Left hindlimb (tissue), 1 donor: ENCODE measurements around the gene CACNA1C.

Source experiments
- DNase-seq: peaks from one replicate; pipeline ENCODE4 v3.0.0-alpha.2; 2018

The CACNA1C gene

DNA sequence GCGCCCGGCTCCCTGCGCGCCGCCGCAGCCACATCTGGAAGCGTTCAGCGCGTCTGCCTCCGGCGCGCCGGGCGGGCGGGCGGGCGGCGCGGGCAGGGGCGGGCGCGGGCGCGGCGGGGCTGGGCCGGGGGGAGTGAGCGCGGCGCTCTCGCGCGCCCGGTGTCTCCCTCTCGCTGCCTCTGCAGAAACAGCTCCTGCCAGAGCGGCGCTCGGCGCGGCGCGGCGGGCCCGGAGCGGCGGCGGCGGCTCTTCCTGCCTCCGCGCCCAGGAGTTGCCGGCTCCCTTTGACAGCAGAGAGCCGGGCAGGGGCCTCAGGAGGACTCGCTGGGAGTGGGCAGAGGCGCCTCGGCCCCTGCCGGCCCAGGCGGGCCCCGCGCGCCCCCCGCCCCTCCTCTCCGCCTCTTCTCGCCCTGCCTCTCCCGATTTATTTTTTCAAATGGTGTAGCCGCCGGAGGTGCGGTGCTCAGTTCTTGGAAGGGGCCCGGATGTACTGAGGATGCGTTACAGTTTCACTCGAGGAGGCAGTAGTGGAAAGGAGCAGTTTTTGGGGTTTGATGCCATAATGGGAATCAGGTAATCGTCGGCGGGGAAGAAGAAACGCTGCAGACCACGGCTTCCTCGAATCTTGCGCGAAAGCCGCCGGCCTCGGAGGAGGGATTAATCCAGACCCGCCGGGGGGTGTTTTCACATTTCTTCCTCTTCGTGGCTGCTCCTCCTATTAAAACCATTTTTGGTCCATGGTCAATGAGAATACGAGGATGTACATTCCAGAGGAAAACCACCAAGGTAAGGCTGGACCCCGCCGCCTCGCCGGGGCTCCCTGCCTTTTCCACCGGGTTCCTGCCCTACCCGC, at the start of gene CACNA1C:
CACNA1C (plus strand) TSS at position 162 of the 853 bp plus-strand sequence; CDS start at position 738, 576 bp downstream.
- DNase-seq = peak; percentile 84

DNA sequence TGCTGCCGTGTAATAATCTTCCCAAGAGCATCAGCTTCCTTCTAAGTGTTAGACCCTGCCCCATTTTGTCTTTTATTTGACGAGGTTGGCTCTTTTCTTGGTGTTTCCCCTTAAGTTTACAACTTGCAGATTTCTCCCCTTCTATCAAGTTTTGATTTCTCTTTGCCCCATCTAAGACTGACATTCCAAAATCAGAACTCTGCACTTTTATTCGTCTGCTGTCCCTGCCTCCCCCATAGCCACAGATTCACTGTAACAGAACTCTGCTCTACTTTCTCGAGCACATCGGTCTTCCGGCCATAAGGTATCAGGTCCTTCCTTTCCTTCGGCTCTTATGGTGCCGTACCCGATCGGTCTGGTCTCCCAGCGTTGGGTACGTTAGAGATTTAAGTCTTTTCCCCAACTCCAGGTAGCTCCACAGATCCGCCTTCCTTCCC, 49.1 kb upstream of the CACNA1C start:
- DNase-seq = no peak

DNA sequence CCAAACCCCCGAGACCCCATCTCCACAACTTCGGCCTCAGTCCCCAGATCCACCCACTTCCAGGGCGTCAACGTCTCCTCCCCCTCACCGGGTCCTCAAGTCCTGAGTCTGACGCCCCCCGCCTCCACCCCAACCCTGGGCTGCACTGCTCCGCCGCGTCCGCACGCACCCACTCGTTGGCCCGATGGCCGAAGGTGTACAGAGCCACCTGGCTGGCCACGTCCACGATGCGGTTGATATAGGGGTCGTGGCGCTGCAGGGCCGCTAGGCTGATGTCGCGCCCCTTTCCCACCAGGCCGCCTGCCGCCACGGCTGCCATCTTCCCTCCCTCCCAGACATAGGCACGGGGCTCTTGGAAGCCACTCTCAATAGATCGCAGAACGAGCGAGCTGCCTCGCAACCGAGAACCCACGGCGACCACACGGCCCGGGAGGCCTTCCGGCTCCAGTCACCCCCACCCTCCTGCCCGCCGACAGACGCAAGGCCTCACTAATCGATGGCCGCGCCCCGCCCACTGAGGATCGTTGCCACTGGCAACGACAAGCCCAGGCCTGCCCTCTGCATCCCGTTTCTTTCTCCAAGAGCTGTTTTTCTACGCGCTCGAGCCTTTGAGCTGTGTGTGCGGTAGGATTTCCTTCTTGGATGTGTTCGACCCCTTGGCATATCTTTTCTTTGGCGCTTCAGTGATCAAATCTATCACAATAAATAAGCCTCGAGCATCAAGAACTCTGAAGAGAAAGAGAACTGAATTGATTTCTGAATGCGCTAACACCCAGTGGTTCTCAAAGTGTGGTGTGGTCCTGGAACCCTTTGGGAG, 48.5 kb upstream of the CACNA1C start, which contains the start of gene DCP1B:
DCP1B (minus strand) TSS at position 345 of the 817 bp plus-strand sequence; CDS start at position 319, 26 bp downstream.
- DNase-seq = peak; percentile 98

DNA sequence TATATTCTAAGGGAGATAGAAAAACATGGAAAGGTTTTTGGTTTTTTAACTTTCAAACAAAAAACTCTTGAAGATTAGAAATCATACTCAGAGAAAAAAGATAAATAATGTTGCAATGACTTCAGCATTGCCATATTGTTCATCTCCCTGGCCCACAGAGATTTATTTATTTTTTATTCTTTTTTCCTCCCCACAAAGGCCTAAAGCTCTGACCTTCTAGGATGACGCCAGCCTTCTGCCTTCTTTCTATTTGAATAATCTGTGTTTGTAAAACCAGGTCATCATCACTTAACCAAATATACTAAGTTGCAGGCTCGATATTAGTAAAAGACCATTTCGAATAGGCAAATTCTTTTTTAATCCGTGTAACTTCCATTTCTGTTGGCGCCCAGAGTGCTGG, 44.1 kb upstream of the CACNA1C start:
- DNase-seq = no peak

DNA sequence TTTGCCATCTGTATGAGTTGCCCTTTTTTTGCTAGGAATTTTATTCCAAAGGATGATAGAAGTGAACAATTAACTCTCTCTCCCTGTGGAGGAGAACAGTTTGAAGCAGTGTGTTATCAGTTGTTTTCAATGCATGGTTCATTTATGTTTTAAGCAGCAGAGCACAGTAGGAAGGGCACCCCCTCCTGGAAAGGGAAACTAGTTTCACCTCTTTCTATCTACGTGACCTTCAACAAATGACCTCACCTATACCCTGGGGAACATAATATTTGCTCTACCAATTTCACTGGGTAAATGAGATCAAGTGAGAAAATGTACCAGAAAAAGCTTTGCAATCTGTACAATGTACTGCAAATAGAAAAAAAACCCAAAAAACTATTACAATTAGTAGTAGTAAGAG, 43.2 kb upstream of the CACNA1C start:
- no peak for DNase-seq

DNA sequence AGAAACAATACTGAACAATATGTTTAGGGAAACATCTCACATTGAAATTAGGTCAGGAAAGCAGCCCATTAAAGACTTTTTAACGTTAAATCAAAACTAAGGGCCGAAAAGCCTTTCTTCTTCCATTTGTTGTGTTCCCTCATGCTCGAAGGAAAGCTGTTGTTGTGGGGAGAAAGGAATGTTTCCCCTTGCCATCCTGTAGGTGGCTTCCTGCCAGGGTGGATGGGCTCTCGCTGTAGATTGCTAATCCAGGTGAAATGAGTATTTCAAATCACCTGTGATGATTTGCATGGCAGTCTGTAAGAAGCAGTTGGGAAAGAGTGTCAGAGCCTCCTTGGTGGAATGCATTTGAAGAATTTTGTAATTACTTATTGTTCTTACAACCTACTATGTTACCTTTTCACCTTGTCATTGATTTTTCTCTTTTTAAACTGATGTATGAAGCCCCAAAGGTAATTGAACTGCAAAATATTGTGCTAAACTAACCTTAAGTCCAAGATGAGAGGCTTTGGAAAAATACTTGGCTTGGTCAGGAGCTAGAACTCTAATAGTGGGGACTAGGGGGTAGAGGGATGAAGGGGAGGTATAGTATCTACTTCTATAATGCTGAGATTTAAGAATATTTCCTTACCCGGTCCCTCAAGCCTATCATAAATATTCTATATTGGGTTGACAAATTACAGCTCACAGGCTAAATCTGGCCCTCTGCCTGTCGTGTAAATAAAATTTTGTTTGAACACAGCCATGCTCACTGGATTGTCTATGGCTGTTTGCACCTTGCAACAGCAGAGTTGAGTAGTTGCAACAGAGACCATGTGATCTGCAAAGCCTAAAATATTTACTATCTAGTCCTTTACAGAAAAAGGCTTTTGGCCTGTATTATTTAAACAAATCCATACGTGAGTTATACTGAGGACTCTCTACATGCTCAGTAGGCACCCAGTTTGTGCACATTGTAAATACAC, 40.9 kb upstream of the CACNA1C start:
- DNase-seq = no peak

DNA sequence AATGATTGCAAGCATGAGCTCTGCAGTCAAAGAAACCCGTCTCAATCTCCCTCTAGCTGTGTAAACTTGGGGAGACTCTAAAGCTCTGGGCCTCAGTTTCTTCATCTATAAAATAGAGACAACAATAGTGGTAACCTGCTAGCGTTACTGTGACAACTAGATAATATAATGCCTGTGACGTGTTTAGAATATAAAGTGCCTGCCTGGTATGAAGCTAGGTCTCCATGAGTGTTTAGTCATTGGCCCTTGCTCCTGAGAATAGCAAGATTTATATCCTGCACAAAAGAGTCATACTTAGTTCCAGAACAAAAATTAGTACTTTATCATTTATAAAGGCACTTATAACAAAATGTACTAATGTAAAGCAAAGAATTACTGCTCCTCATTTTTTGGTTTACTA, 39.7 kb upstream of the CACNA1C start:
- no peak for DNase-seq

DNA sequence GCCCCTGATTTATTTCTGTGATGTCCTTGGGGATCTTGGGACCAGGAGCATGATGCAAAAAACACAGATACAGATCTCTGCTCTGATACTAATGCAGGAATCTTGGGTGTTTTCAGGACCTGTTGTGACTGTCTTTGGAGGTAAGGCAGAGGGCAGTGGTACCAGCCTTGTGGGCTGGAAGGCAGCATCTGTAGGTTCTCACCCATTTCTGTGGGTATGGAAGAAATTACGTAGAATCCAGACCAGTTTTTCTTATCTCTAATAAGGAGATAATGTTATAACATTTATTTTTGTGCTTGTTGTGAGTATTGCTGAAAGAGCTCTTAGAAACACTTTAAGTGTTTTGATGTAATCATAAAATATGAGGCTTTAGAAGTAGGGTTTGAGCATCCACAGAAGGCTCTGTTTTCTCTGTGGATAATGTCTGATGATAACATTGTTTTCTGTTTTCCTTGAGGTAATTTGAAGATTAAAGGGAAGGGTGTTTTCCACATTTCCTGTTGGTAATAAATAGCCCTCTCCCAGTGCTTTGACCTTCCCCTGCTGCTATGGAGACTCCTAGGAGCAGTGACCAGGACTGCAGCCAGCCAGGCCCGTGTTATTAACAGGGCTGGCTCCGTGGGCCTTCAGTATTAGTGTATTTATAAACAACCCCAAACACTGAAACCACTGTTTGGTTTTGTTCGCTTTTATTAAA, 39.1 kb upstream of the CACNA1C start:
- DNase-seq = no peak

DNA sequence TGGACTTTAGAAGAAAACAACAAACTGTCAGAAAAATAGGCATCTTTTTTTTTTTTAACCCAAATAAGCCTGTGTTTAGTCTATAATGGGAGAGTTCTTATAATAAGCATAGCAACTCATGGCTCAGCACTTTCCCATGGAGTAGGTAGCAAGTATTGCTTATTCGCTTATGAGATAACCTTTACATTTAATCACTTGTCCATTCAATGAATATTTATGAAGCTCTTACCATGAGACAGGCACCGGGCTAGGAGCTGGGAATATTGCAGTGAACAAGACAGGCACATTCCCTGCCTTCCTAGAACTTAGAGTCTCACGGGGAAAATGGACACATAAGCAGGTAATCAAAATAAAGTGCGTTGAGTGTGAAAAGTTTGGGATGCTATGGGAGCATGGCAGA, 38.6 kb upstream of the CACNA1C start:
- DNase-seq = no peak

DNA sequence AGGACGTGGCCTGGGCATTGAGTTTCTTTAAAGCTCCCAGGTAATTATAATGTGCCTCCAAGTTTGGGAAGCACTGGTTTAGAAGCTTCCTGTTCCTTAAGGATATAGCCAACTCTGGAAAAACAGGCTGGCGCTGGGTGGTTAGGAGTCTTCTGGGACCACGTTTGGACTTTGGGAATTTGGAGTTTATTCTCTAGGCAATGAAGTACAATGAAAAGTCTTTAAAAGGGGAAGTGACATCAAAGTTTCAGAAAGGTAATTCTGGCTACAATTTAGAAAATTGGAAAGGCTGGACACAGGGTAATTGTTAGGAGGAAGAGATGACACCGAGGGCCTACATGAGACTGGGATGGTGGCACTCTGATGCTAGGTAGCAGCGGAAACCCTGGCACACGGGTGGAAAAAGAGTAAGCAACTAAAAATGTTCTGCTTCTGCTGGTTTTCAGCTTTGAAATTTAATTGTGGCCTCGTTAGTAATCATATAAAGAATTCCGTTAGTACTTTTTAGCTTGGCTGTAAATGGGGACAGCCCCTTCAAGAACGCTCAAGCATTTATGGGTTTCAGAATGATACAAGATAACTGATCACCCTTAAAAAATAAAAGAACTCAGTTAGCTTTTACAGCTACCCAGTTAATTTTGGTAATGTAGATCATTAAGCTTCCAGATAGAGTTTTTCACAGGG, 35.8 kb upstream of the CACNA1C start:
- DNase-seq = no peak

DNA sequence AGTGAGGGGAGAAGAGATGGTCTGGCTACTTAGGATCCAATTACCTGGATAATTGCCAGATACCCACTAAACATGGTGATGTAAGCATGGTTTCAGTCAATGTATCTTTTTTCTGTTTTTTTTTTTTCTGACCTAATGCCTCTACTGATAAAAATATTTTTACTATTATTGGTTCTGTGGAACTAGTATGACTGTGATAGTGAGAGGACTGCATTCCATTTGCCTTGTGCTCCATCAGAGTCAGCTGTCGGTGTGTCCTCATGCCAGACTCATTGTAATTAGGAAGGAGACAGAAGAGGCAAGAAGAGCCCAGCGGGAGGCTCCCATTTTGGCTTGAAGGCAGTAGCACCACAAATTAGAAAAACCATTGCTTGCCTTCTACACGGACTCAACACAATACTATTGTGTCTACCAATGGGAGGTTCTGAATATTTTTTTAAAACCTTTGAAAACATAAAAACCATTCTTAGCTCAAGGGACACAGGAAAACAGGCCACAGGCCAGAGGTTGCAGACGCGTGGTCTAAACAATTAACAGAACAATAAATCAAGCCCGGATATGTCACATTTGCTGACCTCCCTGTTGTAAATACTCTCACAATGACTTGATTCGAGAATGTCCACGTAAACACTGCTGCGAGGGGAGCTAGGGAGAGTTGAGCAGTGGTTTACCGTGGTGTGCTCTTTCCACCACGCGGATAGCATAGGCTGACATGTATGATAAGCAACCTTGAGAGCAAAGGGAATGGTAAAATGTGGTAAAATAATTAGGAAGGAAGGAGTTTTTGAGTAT, 35.0 kb upstream of the CACNA1C start:
- DNase-seq = no peak

DNA sequence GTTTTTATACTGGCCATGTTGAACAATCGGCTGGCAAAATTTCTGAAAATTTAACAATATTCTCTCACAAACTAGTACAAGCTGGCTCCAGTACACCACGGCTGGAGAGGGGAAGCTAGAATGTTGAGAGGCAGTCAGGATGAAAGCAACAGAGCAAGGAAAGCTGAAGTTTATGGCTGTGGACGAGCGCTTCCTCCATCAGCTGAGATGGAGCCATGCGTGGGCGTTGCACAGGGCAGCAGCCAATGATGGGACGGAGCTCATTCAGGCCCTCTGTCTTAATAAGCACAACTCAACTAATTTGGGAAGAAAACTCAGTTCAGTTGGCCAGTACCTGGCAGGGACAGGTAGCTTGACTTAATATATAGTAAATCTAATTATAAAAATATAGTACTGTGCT, 34.4 kb upstream of the CACNA1C start:
- no peak for DNase-seq

DNA sequence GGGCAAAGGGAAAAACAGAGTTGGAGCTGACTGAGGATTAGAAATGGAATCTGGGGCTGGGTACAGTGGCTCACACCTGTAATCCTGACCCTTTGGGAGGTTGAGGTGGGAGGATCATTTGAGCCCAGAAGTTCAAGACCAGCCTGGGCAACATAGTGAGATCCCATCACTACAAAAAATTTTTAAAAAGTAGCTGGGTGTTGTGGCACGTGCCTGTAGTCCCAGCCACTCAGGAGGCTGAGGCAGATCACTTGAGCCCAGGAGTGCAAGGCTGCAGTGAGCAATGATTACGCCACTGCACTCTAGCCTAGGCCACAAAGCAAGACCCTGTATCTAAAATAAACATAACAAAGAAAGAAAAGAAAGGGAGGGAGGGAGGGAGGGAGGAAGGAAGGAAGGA, 33.7 kb upstream of the CACNA1C start:
- DNase-seq = no peak

DNA sequence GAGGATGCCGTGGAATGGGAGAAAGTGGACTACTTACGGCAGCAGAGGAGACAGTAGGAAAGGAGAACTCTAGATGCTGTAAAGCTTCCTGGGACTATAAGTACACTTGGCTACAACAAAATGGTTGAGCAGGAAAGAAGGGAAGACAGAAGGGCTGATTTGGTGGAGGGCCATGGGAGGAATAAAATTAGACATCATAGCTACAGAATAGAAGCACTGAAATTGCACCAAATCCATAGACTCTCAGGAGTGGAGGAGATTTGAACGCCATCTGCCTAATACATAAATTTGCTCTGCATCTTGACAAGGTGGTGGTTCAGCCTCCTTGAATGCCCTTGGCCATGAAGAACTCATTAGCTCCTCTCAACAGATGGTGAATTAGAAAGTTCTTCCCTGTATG, 32.3 kb upstream of the CACNA1C start:
- DNase-seq = no peak

DNA sequence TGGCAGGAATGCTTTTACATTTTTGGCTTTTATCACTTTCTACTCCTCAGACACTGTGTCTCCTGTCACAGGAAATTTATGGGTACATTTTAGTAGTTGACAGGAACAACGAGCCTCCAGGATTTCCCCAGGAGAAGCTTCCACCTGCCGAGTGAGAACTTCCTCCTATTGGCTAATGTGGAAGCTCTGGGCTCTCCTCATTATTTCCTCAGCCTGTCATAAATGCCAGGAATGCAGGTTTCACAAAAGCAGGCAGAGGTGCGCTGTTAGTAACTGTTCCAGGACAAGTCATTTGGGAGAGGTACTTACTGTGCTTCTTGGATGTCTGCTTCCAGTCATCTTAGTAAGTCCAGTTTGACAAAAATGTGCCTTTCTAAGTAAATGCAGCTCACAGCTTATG, 29.4 kb upstream of the CACNA1C start:
- DNase-seq = no peak

DNA sequence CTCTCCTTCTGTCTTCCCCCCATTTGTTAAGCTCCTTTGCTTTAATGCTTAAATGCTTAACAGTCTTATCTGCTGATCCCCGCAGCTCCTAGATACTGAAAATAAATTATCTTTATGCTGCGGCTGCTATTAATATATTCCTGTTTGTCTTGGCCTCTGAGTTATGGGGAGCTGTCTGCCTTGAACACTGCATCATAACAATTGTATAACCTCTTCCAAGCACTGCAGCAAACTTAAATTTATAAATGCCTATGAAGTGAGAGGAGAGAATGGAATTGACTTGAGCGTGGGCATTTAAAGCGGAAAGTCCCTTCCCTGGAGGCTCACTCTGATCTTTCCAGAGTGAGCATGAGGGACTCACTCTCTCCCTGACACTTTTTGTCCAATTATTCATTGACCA, 25.4 kb upstream of the CACNA1C start:
- DNase-seq = no peak

DNA sequence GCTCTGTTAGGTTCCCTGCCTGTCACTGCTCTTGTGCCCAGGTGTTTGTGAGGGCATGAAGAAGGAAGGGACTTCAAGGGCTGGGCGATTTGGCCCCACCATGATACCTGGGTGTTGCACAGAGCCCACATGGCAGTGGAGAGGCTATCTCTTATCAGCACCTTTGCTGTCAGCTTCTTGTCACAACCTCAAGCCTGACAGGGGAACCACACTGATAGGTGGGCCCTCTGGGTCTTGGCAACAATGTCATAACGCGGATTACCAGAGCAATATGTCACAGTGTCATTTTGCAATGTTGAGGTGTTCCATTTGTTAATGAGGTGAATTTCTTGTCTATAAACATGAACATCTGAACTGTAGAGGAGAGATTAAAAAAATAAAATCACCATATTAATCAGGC, 22.9 kb upstream of the CACNA1C start:
- DNase-seq = no peak

DNA sequence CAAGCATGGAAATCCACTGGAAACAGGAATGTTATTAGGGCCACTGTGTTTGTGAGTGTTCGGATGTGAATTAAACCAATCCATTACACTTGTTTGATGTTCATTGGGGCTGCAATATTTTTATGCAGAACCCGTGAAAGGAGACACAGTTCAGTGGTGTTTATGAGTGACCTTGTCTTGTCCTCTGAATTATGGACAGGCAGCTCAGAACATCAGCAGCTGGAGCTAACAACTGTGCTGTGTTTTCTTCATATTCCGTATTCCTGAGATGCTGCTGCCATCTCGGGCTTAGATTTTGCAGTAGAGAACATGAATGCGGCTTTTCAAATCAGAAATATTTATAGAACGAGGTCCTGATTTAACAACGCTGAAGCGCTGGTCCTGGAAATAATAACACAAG, 20.3 kb upstream of the CACNA1C start:
- DNase-seq = no peak

DNA sequence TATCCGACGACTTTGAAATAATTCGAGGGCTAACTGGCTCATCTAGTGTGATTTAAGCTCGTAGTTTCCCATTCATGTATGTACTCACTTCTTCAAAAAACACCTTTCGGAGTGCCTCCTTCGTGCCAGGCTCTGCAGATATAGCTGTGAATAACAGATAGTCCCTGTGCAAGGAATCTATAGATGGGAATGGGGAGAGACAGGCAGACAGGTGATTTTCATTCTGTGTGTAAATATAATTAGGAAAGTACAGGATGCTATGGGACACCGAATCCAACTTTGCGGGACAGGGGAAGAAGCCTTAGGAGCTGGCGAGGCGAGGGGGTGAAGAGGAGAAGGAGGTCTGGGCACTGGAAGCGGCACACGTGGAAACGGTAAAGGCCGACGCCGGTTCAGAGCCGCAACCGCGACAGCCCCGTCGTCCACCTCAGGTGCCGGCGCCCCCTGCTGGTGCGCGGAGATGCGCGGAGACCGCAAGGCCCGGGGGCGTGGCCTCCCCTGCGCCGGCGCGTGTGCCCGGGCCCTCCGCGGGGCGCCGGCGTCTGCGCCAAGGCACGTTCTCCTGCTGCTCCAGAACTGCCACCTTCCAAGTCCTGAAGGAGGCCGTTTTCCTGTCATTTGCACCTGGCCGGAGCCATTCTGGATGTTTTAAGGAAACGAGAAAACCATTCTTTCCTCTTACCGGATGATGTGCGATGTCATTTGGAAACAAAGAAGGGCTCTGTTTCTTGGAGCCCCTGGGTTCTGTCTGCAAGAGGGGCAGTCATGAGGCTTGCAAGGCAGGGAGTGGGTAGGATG, 18.0 kb upstream of the CACNA1C start:
- DNase-seq = peak; percentile 85
